Kidney tubule cell (primary cell): ENCODE data around the gene PLEKHA7.
A peak's percentile ranks its signal among the peaks of the same experiment; 100 is the strongest.

Source experiments
- DNase-seq: peaks from one replicate; pipeline ENCODE4 v3.0.0-alpha.2; 2018; ENCODE audit warnings: low spot score

Gene PLEKHA7

GRCh38 chr11:16881074-16881709 is 133.0 kb downstream of the PLEKHA7 start:
- DNase-seq = peak; percentile 85

- no peak for DNase-seq
Measured at GRCh38 chr11:16880184-16880801, 133.9 kb downstream of the PLEKHA7 start.

GRCh38 chr11:16879690-16880089 is 134.5 kb downstream of the PLEKHA7 start:
- DNase-seq = no peak

GRCh38 chr11:16876837-16877236 is 137.4 kb downstream of the PLEKHA7 start:
- no peak for DNase-seq

- no peak for DNase-seq
Measured at GRCh38 chr11:16876053-16876752, 138.0 kb downstream of the PLEKHA7 start.

- DNase-seq = no peak
Measured at GRCh38 chr11:16874275-16874975, 139.8 kb downstream of the PLEKHA7 start.

- DNase-seq = no peak
Measured at GRCh38 chr11:16873289-16873688, 140.9 kb downstream of the PLEKHA7 start.

- DNase-seq = no peak
Measured at GRCh38 chr11:16871368-16871767, 142.8 kb downstream of the PLEKHA7 start.

- peak; percentile 22 for DNase-seq
Measured at GRCh38 chr11:16867097-16867496, 147.1 kb downstream of the PLEKHA7 start.

- peak; percentile 41 for DNase-seq
Measured at GRCh38 chr11:16864428-16864827, 149.8 kb downstream of the PLEKHA7 start.

- DNase-seq = no peak
Measured at GRCh38 chr11:16863389-16863788, 150.8 kb downstream of the PLEKHA7 start.

GRCh38 chr11:16862726-16863125 is 151.5 kb downstream of the PLEKHA7 start:
- peak; percentile 3 for DNase-seq

- DNase-seq = no peak
Measured at GRCh38 chr11:16861862-16862261, 152.4 kb downstream of the PLEKHA7 start.

GRCh38 chr11:16860617-16861016 is 153.6 kb downstream of the PLEKHA7 start:
- DNase-seq = no peak

- no peak for DNase-seq
Measured at GRCh38 chr11:16859651-16860050, 154.6 kb downstream of the PLEKHA7 start.

- DNase-seq = no peak
Measured at GRCh38 chr11:16857186-16857585, 157.0 kb downstream of the PLEKHA7 start.

- DNase-seq = no peak
Measured at GRCh38 chr11:16856022-16856471, 158.2 kb downstream of the PLEKHA7 start.

GRCh38 chr11:16854979-16855378 is 159.2 kb downstream of the PLEKHA7 start:
- no peak for DNase-seq

GRCh38 chr11:16853859-16854258 is 160.4 kb downstream of the PLEKHA7 start:
- no peak for DNase-seq

GRCh38 chr11:16853266-16853665 is 160.9 kb downstream of the PLEKHA7 start:
- no peak for DNase-seq

- DNase-seq = peak; percentile 6
Measured at GRCh38 chr11:16846305-16846704, 167.9 kb downstream of the PLEKHA7 start.

- DNase-seq = no peak
Measured at GRCh38 chr11:16844268-16844771, 169.9 kb downstream of the PLEKHA7 start.
